ENCODE results near the gene ABCB1.

The ABCB1 gene

DNA sequence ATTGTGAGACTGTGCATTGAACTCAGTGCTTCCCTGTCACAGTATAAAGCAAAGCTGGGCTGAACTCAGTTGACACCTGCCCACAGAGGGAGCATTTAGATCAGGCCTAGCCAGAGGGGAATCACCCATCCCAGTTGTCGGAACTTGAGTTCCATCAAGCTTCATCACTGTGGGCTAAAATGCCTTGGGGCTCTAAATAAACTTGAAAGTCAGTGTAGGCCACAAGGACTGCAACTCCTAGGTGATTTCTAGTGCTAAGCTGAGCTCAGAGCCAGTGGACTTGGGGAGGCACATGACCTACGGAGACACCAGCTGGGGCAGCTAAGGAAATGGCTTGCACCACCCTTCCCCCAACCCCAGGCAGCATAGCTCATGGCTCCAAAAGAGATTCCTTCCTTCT, 117.6 kb downstream of the ABCB1 start:
- no peaks in the 10 kb centered on the region for H4K20me1 ChIP-seq (ENCODE audit: insufficient read depth, low read length)
- peaks cover 14% of the 10 kb centered on the region for H3K4me1 ChIP-seq (ENCODE audit: low read length)
- H3K4me2 ChIP-seq (ENCODE audit: low read length): no peak overlapping the region
- no peaks in the 10 kb centered on the region for H3K36me3 ChIP-seq (replicated peaks; ENCODE audit: low read depth, low read length)
- H3K9ac ChIP-seq (ENCODE audit: low read length): no peak overlapping the region
- H2AFZ ChIP-seq (ENCODE audit: low read depth, low read length): no peak overlapping the region
- TF ChIP-seq, protein P1, sequence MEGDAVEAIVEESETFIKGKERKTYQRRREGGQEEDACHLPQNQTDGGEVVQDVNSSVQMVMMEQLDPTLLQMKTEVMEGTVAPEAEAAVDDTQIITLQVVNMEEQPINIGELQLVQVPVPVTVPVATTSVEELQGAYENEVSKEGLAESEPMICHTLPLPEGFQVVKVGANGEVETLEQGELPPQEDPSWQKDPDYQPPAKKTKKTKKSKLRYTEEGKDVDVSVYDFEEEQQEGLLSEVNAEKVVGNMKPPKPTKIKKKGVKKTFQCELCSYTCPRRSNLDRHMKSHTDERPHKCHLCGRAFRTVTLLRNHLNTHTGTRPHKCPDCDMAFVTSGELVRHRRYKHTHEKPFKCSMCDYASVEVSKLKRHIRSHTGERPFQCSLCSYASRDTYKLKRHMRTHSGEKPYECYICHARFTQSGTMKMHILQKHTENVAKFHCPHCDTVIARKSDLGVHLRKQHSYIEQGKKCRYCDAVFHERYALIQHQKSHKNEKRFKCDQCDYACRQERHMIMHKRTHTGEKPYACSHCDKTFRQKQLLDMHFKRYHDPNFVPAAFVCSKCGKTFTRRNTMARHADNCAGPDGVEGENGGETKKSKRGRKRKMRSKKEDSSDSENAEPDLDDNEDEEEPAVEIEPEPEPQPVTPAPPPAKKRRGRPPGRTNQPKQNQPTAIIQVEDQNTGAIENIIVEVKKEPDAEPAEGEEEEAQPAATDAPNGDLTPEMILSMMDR (IDR thresholded peaks at IDR 0.05; ENCODE audit: low read depth, low read length): no peak
- no peak for TF ChIP-seq EZH2phosphoT487 (IDR thresholded peaks at IDR 0.05; ENCODE audit: low read depth)
- no peak overlapping the region for H3K4me3 ChIP-seq (ENCODE audit: low read length)
- no peak overlapping the region for H3K27ac ChIP-seq (ENCODE audit: low read length)
- peaks cover 22% of the 10 kb centered on the region for H3K27me3 ChIP-seq (ENCODE audit: low read depth, low read length)
- no peaks in the 10 kb centered on the region for H3K9me3 ChIP-seq (ENCODE audit: insufficient read depth, low read length)
- H3K79me2 ChIP-seq (ENCODE audit: low read length): no peaks in the 10 kb centered on the region

DNA sequence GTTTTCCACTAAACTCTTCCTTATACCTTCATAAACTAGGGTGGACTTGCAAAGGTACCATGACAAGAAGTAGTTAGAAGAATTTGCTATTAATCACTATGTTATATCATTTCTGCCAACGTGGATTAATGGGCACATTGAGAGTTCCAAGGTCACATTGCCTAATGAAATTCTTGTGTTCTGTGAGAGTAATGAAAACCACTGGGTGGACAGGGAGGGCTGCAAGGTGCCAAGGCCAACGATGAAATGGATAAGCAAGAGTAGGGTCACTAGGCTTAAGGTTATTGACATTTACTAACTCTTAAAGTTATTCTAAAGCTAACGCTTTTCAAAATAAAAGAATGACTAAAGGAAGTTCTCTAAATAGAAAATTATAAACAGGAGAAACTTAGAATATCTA, 118.6 kb downstream of the ABCB1 start:
- H3K27me3 ChIP-seq (ENCODE audit: low read depth, low read length): peaks cover 30% of the 10 kb centered on the region
- no peak overlapping the region for H3K4me3 ChIP-seq (ENCODE audit: low read length)
- TF ChIP-seq, protein P1 (IDR thresholded peaks at IDR 0.05; ENCODE audit: low read depth, low read length): no peak
- TF ChIP-seq EZH2phosphoT487 (IDR thresholded peaks at IDR 0.05; ENCODE audit: low read depth): no peak
- H4K20me1 ChIP-seq (ENCODE audit: insufficient read depth, low read length): no peaks in the 10 kb centered on the region
- no peak overlapping the region for H3K27ac ChIP-seq (ENCODE audit: low read length)
- 0 out of 2 replicates have a peak overlapping the region, but pooled peaks have one; percentile 18 for H3K4me2 ChIP-seq (ENCODE audit: low read length)
- no peaks in the 10 kb centered on the region for H3K79me2 ChIP-seq (ENCODE audit: low read length)
- no peak overlapping the region for H2AFZ ChIP-seq (ENCODE audit: low read depth, low read length)
- H3K36me3 ChIP-seq (replicated peaks; ENCODE audit: low read depth, low read length): no peaks in the 10 kb centered on the region
- peaks cover 14% of the 10 kb centered on the region for H3K4me1 ChIP-seq (ENCODE audit: low read length)
- no peak overlapping the region for H3K9ac ChIP-seq (ENCODE audit: low read length)
- H3K9me3 ChIP-seq (ENCODE audit: insufficient read depth, low read length): no peaks in the 10 kb centered on the region

DNA sequence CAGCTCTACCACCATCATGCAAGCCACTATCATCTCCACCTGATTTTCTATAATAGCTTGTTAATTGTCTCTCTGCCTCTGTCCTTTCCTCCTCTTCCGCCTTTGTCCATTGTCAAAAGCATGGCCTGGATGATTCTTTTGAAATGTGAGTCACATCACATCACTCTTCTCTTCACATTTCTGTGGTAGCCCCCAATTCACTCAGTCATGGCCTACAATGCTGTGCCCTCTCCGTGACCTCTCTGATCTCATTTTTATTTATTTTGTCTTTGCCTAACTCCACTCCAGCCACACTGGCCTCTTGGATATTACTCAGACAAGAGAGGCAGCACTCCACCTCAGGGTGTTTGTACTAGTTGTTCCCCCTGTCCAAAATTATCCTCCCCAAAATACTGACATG, 120.3 kb downstream of the ABCB1 start:
- Histone ChIP-seq H3K4me1 (ENCODE audit: low read length) (peaks cover 22% of the 10 kb centered on the region), H4K20me1 (ENCODE audit: insufficient read depth, low read length) (no peaks in the 10 kb centered on the region), H2AFZ (ENCODE audit: low read depth, low read length) (no peak overlapping the region), H3K4me3 (ENCODE audit: low read length) (no peak overlapping the region), H3K79me2 (ENCODE audit: low read length) (no peaks in the 10 kb centered on the region), H3K27ac (ENCODE audit: low read length) (no peak overlapping the region), H3K9ac (ENCODE audit: low read length) (no peak overlapping the region), H3K4me2 (ENCODE audit: low read length) (no peak overlapping the region), H3K9me3 (ENCODE audit: insufficient read depth, low read length) (no peaks in the 10 kb centered on the region), H3K27me3 (ENCODE audit: low read depth, low read length) (peaks cover 43% of the 10 kb centered on the region), H3K36me3 (replicated peaks; ENCODE audit: low read depth, low read length) (no peaks in the 10 kb centered on the region)
- no peak for TF ChIP-seq EZH2phosphoT487 (IDR thresholded peaks at IDR 0.05; ENCODE audit: low read depth)
- TF ChIP-seq, protein P1 (IDR thresholded peaks at IDR 0.05; ENCODE audit: low read depth, low read length): no peak

DNA sequence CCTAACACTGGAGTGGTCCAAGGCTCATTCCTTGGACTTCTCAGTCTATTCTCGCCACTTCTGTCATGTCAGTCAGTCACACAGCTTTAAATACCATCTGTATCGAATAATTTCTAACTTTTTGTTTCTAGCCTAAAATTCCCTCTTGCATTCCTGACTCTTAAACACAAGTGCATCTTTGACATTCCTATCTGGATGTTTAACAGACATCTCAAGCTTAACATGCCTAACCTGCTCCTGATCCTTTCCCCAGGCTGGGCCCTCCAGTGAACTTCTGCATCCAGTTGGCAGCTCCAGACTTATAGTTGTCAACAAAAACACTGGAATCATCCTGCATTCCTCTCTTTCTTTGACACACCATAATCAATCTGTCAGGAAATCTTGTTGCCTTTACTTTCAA, 120.7 kb downstream of the ABCB1 start:
- Histone ChIP-seq H3K9me3 (ENCODE audit: insufficient read depth, low read length) (no peaks in the 10 kb centered on the region), H4K20me1 (ENCODE audit: insufficient read depth, low read length) (no peaks in the 10 kb centered on the region), H2AFZ (ENCODE audit: low read depth, low read length) (no peak overlapping the region), H3K9ac (ENCODE audit: low read length) (no peak overlapping the region), H3K27ac (ENCODE audit: low read length) (no peak overlapping the region), H3K4me3 (ENCODE audit: low read length) (no peak overlapping the region), H3K4me1 (ENCODE audit: low read length) (peaks cover 24% of the 10 kb centered on the region), H3K27me3 (ENCODE audit: low read depth, low read length) (peaks cover 43% of the 10 kb centered on the region), H3K4me2 (ENCODE audit: low read length) (no peak overlapping the region), H3K36me3 (replicated peaks; ENCODE audit: low read depth, low read length) (no peaks in the 10 kb centered on the region), H3K79me2 (ENCODE audit: low read length) (no peaks in the 10 kb centered on the region)
- TF ChIP-seq EZH2phosphoT487 (IDR thresholded peaks at IDR 0.05; ENCODE audit: low read depth): no peak
- TF ChIP-seq, protein P1 (IDR thresholded peaks at IDR 0.05; ENCODE audit: low read depth, low read length): no peak
